SK-N-MC (cell line): Measurements from ENCODE around the gene PAPPA2.

Experiments
- DNase-seq: peaks from one replicate; pipeline ENCODE4 v3.0.0-alpha.2; 2011; ENCODE audit warnings: low read depth, low spot score
- H3K27ac ChIP-seq: fragments of 200-600 bp; sonication (generic); 2 replicates; pipeline ENCODE4 v1.5.1; 2016; ENCODE audit warnings: mixed run types
- H3K36me3 ChIP-seq: fragments of 200-600 bp; sonication (generic); 2 replicates; pipeline ENCODE4 v1.6.1; 2017; ENCODE audit warnings: antibody characterized with exemption, low read length, mixed read lengths; ENCODE audit not compliant: insufficient read depth
- H3K4me3 ChIP-seq: fragments of 200-600 bp; sonication (generic); 2 replicates; pipeline ENCODE4 v1.5.1; 2016
- H3K9ac ChIP-seq: fragments of 200-600 bp; sonication (generic); 2 replicates; pipeline ENCODE4 v1.8.0; 2017; ENCODE audit warnings: mixed run types, mixed read lengths; ENCODE audit not compliant: insufficient read length
- H3K9me3 ChIP-seq: fragments of 200-600 bp; sonication (generic); 2 replicates; pipeline ENCODE4 v1.6.1; 2017; ENCODE audit warnings: low read depth, mild to moderate bottlenecking, antibody characterized with exemption, low read length, moderate library complexity, mixed read lengths
- EZH2 ChIP-seq: fragments of 200-600 bp; sonication (generic); IDR thresholded peaks from one replicate; pipeline ENCODE4 v1.6.1; 2017; ENCODE audit warnings: antibody characterized with exemption
- FOXP2 ChIP-seq: optimal IDR thresholded peaks from 2 replicates; pipeline ENCODE3; 2011; ENCODE audit warnings: mild to moderate bottlenecking, moderate library complexity; ENCODE audit not compliant: insufficient read depth; ENCODE audit errors: extremely low read length, control extremely low read depth
- POLR2AphosphoS5 ChIP-seq: IDR thresholded peaks from 2 replicates; pipeline ENCODE4 v1.6.1; 2012; ENCODE audit warnings: mild to moderate bottlenecking, low read depth, low read length, borderline replicate concordance

Gene PAPPA2

DNA sequence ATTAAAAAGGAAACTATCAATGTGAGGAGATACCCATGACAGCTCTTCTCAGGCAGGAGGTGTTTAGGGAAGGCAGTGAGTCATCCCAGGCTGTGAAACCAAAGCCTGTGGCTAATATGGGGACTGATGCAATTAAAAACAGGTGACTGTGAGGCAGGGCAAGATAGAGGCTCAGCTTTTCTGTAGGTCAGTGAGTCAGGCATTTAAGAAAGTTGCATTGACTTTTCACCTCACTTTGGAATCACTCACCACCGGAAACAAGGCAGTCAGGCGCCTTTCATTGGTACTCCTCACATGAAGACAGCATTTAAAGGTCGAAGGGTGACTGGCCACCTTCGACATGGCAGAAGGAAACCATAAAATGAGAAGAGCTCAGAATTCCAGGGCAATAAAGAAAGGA lies 54.5 kb downstream of the PAPPA2 start:
- H3K4me3 ChIP-seq: no peak overlapping the region
- H3K27ac ChIP-seq: no peak overlapping the region
- TF ChIP-seq POLR2AphosphoS5: no peak
- no peak for TF ChIP-seq EZH2
- no peak for TF ChIP-seq FOXP2
- peak; percentile 3 for DNase-seq
- no peak overlapping the region for H3K9ac ChIP-seq
- no peaks in the 10 kb centered on the region for H3K36me3 ChIP-seq
- H3K9me3 ChIP-seq: no peaks in the 10 kb centered on the region

- Histone ChIP-seq H3K27ac (no peak overlapping the region), H3K9me3 (no peaks in the 10 kb centered on the region), H3K36me3 (no peaks in the 10 kb centered on the region), H3K4me3 (no peak overlapping the region), H3K9ac (no peak overlapping the region)
- TF ChIP-seq FOXP2: no peak
- TF ChIP-seq EZH2: no peak
- no peak for TF ChIP-seq POLR2AphosphoS5
- DNase-seq: no peak
These were observed 58.2 kb downstream of the PAPPA2 start for GRCh38 chr1:176521211-176521610.

DNA sequence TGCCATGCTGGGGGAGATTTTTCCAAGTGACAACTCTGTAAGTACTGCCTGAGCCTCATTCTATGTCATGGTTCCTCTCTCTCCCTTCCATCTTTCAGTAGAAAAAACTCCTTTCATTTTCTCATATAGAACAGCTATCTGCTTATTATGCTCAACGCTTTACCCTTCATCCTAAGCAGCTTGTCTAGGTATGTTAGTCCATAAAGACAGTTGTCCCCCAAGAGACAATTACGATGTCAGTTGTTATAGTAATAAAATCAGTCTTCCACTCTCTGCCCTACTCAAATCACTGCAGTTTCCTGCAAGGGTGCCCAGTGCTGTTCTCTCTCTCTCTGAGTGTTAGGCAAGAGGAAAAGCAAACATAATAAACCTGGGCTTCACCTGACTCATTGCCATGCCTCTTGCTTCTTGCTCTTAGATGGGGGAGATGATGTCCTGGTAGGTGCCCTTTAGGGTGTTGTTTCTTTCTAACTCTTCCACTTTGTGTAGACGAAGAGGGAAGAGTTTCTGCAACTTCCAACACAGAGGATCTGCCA lies 59.4 kb downstream of the PAPPA2 start:
- no peak overlapping the region for H3K4me3 ChIP-seq
- H3K9ac ChIP-seq: no peak overlapping the region
- no peak overlapping the region for H3K27ac ChIP-seq
- DNase-seq: no peak
- H3K36me3 ChIP-seq: no peaks in the 10 kb centered on the region
- no peak for TF ChIP-seq EZH2
- no peak for TF ChIP-seq FOXP2
- TF ChIP-seq POLR2AphosphoS5: no peak
- no peaks in the 10 kb centered on the region for H3K9me3 ChIP-seq

- H3K4me3 ChIP-seq: no peak overlapping the region
- no peak for DNase-seq
- H3K9ac ChIP-seq: no peak overlapping the region
- no peaks in the 10 kb centered on the region for H3K9me3 ChIP-seq
- H3K27ac ChIP-seq: no peak overlapping the region
- TF ChIP-seq FOXP2: no peak
- no peak for TF ChIP-seq POLR2AphosphoS5
- TF ChIP-seq EZH2: no peak
- no peaks in the 10 kb centered on the region for H3K36me3 ChIP-seq
These were observed 66.6 kb downstream of the PAPPA2 start for GRCh38 chr1:176529395-176530090.

DNA sequence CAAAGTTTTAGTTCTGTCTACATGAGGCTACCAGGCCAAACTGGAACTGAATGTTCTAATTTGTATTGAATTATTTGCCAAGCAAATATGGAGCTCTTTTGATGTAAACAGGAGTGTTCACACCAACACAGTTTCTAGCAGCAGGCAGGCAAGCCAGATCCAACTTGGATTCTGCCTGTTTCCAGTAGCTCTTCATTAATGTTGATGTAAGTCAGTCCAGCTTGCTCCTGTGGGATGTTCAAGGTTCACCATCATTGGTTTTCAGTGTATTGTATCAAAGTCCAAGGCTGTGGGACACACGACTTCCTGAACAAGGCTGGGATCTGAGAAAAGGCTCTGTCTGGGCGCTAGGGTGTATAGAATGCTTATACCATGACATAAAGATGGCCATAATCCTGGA lies 68.1 kb downstream of the PAPPA2 start:
- no peak for TF ChIP-seq POLR2AphosphoS5
- no peak for TF ChIP-seq FOXP2
- no peak for TF ChIP-seq EZH2
- H3K9me3 ChIP-seq: no peaks in the 10 kb centered on the region
- no peak overlapping the region for H3K9ac ChIP-seq
- H3K27ac ChIP-seq: no peak overlapping the region
- H3K4me3 ChIP-seq: no peak overlapping the region
- H3K36me3 ChIP-seq: no peaks in the 10 kb centered on the region
- no peak for DNase-seq

- Histone ChIP-seq H3K9me3 (no peaks in the 10 kb centered on the region), H3K36me3 (no peaks in the 10 kb centered on the region), H3K9ac (no peak overlapping the region), H3K27ac (no peak overlapping the region), H3K4me3 (no peak overlapping the region)
- TF ChIP-seq POLR2AphosphoS5 (no peak), EZH2 (no peak), FOXP2 (no peak)
- no peak for DNase-seq
These were observed 69.2 kb downstream of the PAPPA2 start for GRCh38 chr1:176531921-176532897.

DNA sequence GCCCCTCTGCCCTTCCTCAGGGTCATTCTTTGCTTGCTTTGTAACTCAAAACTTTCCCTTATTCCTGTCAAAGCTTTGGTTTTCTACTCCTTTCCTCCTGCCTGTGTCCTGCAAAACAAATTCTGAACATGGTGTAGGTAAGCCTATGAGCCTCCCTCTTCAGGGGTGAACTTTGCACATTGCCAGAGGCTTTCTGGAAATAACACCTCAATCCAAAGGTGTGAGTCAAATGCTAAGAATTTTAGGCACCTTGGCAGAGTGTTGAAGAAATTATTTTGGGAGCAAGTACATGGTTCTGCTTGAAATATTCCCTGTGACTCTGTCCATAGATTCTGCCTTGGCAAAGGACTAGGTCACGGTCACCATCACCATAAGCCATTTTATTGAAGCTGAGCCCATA lies 70.0 kb downstream of the PAPPA2 start:
- Histone ChIP-seq H3K4me3 (no peak overlapping the region), H3K9me3 (no peaks in the 10 kb centered on the region), H3K27ac (no peak overlapping the region), H3K36me3 (no peaks in the 10 kb centered on the region), H3K9ac (no peak overlapping the region)
- no peak for DNase-seq
- TF ChIP-seq EZH2 (no peak), POLR2AphosphoS5 (no peak), FOXP2 (no peak)

GRCh38 chr1:176536588-176536987 lies 73.6 kb downstream of the PAPPA2 start:
- Histone ChIP-seq H3K27ac (no peak overlapping the region), H3K9me3 (no peaks in the 10 kb centered on the region), H3K9ac (no peak overlapping the region), H3K4me3 (no peak overlapping the region), H3K36me3 (no peaks in the 10 kb centered on the region)
- DNase-seq: no peak
- TF ChIP-seq FOXP2 (no peak), POLR2AphosphoS5 (no peak), EZH2 (no peak)
